HuH-7 (cell line): ENCODE measurements around the gene TGFBR1.

ENCODE experiments used
- DNase-seq: peaks from one replicate; pipeline ENCODE4 v3.0.0; 2011; ENCODE audit warnings: low spot score

Gene TGFBR1

DNA sequence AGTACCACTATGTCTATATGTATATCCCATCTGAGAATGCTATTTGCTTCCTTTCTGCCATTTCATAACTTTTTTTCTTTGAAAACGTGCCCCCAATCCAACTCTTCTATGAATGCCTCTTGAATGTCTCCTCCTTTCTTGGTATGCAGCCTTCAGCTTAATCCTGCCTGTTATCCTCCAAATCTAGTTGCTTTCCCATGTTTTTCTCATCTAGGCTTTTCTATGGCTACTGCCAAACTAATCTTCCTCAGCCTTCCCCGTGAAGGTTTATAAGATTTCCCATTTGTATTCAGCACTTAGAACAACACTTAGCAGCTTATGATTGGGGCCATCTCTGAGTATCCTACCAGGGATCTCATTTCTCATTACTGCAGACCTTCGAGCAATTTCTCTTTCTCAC lies 2.5 kb downstream of the TGFBR1 start:
- no peak for DNase-seq

GRCh38 chr9:99108131-99108530 lies 3.2 kb downstream of the TGFBR1 start:
- no peak for DNase-seq

- no peak for DNase-seq
Measured at GRCh38 chr9:99109522-99109921, 4.6 kb downstream of the TGFBR1 start.

DNA sequence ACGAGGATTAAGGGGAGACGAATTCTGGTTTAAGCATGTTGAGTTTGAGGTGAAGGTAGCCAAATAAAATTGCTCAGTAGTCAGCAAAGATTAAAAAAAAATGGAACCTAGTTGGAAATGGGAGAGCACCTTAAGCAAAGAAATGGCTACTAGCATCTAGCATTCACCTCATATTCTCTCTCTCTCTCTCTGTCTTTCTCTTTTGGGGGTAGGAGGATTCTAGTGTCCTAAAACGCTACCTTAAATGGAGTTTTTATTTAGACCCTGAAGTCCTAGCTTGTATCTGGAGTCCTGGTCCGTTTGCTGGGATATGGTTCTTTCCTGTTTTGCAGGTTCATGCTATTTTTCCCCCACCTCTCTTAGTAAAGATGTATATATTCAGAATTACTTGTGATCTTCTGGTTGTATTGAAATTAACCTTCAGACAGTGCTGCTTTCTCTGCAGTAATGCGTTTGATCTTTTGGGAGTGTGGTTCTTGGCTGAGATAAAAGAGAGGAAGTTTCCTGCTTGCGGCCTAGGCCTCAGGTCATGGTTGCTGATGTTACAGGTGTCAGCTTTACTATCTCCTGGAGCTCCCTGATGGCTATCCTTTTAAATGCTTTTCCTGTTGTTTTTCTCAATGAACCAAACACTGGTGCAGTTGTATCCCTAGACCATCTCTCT lies 8.0 kb downstream of the TGFBR1 start:
- DNase-seq = no peak

DNA sequence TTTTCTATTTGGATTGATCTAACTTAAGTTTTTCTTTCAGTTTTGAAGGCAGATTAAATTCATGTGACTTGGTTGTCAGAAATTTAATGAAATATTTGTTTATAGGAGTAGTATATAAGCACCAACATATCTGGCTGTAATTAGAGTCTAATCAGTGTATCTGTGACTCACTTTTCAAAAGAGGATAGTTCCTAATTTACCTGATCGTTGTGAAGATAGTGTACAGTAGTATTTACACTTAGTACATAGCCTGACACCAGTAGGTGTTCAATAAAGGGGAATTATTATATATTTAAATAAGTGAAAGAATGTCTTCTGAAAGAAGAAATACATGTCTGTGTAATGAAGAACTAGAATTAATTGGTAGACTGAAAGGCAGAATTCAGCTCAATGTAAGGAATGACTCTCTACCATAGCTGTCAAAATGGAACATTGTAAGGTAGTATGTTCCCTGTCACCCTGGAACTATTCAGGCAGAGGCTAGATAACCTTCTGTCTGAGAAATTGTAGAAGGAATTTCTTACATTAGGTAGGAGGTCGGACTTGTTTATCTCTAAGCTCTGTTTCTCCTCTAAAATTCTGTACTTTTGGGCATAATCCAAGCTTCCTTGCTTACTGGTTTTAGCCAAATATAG lies 8.6 kb downstream of the TGFBR1 start:
- no peak for DNase-seq

DNA sequence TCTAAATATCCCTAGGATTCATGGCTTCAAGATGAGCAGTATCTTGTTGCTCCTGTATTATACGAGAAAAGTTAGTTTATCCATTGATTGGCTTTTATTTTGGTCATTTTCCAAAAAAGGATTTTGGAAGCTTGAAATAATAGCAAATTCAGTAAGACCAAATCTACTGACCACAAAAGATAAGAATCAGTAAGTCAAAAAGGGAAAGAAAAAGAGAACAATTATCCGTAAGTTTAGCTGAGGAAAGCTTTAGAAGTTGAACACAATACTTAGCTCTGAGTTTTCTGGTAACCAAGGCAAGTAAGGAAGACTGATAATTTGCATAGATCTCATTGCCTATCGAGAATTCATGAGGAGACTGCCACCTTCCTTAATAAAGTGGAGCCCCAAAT lies 9.1 kb downstream of the TGFBR1 start:
- DNase-seq = no peak

GRCh38 chr9:99114846-99115500 lies 10.1 kb downstream of the TGFBR1 start:
- DNase-seq = no peak

GRCh38 chr9:99116003-99116411 lies 11.1 kb downstream of the TGFBR1 start:
- no peak for DNase-seq

- no peak for DNase-seq
Measured at GRCh38 chr9:99118782-99119466, 14.0 kb downstream of the TGFBR1 start.

- no peak for DNase-seq
Measured at GRCh38 chr9:99119976-99120655, 15.2 kb downstream of the TGFBR1 start.

GRCh38 chr9:99121604-99122003 lies 16.7 kb downstream of the TGFBR1 start:
- no peak for DNase-seq

GRCh38 chr9:99124534-99125255 lies 19.8 kb downstream of the TGFBR1 start:
- no peak for DNase-seq

DNA sequence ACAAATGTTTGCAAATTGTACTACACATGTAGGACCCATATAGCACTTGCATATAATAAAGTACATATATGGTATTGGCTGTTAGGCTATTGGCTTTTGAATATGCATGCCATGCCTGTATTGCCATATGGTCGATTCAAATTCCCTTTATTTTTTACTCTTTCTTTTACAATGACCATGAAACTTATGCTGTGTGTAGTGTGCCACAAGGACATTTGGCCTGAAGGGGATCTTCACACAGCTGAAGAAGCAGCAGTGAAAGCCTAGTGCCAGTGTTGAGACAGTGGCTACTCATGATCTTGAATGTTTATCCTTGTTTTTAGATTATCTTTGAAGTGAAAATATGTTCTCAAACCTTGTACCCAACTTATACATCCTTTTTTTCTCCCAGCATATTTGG lies 20.5 kb downstream of the TGFBR1 start:
- DNase-seq = no peak

DNA sequence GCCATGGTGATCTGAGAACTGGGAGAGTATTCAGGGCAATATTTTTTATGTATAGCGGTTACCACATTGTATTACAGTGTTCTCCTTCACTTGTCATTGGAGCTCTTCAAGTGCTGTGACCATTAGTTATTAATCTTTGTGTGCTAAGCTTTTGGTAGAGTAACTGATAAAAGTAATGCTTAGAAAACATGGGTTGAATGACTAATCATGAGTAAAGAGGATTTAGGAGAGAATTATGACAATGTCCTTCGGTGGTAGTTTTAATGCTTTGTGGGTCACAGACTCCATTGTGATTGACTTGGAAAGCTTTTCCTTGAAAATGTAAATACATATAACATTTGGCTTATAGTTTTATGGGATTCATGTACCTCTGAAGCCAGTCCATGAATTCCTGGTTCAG lies 21.4 kb downstream of the TGFBR1 start:
- no peak for DNase-seq

GRCh38 chr9:99127356-99128132 lies 22.6 kb downstream of the TGFBR1 start:
- no peak for DNase-seq

DNA sequence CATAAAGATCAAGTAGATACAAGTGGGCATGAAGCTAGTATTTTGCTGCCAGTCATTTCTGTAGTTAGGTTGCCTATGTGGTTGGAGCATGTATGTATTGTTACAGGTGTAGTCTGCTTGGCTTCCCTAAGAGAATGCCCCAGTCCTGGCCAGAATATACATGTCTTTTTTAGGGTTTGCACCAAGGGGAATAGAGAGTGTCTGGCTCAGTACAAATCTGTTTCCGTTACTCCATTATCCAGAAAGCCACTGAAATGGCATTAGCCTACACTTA lies 23.2 kb downstream of the TGFBR1 start:
- DNase-seq = no peak

GRCh38 chr9:99129091-99129490 lies 24.2 kb downstream of the TGFBR1 start:
- DNase-seq = no peak

GRCh38 chr9:99130069-99130468 lies 25.2 kb downstream of the TGFBR1 start:
- DNase-seq = no peak

- no peak for DNase-seq
Measured at GRCh38 chr9:99133145-99133544, 28.2 kb downstream of the TGFBR1 start.

DNA sequence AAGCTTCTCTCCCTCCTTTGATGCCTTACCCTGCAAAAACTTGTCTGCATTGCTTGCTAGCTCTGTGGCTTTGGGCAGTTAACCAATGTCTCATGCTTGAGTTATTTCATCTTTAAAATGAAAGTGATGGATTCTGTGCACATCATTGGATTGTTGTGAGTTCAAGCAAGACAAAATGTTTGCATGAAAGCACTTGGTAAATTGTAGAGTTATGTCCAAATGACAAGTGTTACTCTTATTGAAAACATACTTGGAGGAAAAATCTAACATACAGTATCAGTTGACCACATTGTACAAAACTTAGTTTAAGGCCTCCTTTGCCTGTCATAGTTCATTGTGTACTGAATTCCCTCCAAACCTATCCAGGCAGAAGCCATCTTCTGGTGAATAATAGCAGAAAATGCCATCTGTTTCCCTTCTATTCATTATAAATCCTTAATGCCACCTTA lies 30.0 kb downstream of the TGFBR1 start:
- no peak for DNase-seq

DNA sequence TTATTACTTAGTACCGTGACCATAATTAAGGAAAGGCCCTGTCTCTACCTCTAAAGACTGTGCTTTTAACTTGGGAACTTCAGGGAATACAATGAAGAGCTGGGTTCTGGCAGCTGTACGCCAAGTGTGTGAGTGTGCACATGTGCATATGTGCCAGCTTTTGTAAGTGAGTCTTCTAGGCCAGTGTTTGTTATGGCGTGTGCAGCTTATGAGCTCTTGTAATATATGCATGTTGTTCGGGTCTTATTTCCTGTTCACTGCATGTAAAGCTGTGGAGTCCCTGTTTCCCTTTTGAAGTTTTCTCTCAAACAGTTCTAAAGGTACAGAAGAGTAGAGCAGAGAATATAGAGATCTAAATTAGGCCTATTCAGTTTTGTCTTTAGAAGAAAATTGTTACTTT lies 30.5 kb downstream of the TGFBR1 start:
- no peak for DNase-seq
